ENCODE measurements around the gene RAB8A. TPM values are rescaled to one million over a fixed set of nuclear protein-coding genes. Genes with fewer than 3 reads are reported as not detected.

The RAB8A gene
- total RNA-seq, 1 experiment from 2014 or later, result 108 TPM

- Mint-ChIP-seq H3K27me3 (ENCODE audit: insufficient read depth, unreplicated experiment) (no peaks in the 10 kb centered on the region), H3K9me3 (ENCODE audit: unreplicated experiment) (peaks cover 14% of the 10 kb centered on the region), H3K4me3 (ENCODE audit: unreplicated experiment) (no peak overlapping the region), H3K27ac (ENCODE audit: unreplicated experiment) (no peak overlapping the region), H3K36me3 (ENCODE audit: insufficient read depth, unreplicated experiment) (peaks cover 72% of the 10 kb centered on the region), H3K4me1 (ENCODE audit: low read depth, unreplicated experiment) (no peaks in the 10 kb centered on the region)
- BruUV-seq (replicated peaks), result no TSS peak
- no peaks in the 10 kb centered on the region for H3K9me3 ChIP-seq
- H3K4me3 ChIP-seq (ENCODE audit: low read depth, low read length), result no peak overlapping the region
- no peak for DNase-seq
- no peaks in the 10 kb centered on the region for H3K27me3 ChIP-seq (replicated peaks; ENCODE audit: control insufficient read depth, insufficient read depth, low read length)
- peaks cover 2% of the 10 kb centered on the region; the same call in 1 of the 2 replicates for H3K36me3 ChIP-seq (ENCODE audit: control insufficient read depth, insufficient read depth, low read length)
- TF ChIP-seq, protein P1, sequence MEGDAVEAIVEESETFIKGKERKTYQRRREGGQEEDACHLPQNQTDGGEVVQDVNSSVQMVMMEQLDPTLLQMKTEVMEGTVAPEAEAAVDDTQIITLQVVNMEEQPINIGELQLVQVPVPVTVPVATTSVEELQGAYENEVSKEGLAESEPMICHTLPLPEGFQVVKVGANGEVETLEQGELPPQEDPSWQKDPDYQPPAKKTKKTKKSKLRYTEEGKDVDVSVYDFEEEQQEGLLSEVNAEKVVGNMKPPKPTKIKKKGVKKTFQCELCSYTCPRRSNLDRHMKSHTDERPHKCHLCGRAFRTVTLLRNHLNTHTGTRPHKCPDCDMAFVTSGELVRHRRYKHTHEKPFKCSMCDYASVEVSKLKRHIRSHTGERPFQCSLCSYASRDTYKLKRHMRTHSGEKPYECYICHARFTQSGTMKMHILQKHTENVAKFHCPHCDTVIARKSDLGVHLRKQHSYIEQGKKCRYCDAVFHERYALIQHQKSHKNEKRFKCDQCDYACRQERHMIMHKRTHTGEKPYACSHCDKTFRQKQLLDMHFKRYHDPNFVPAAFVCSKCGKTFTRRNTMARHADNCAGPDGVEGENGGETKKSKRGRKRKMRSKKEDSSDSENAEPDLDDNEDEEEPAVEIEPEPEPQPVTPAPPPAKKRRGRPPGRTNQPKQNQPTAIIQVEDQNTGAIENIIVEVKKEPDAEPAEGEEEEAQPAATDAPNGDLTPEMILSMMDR (IDR thresholded peaks at IDR 0.05; ENCODE audit: insufficient read depth in 1 of 2, low read depth in 1 of 2, low read length in 1 of 2, severe bottlenecking in 1 of 2, unreplicated experiment in 1 of 2), result no peak
- intact Hi-C loops (cut with micrococcal nuclease; ENCODE audit: unreplicated experiment), result no loop called here
- H3K4me1 ChIP-seq, result no peaks in the 10 kb centered on the region
- CTCF ChIA-PET, result no interaction called here
- POLR2A ChIA-PET, result no interaction called here
Observed at GRCh38 chr19:16133818-16134217, 22.1 kb downstream of the RAB8A start.

DNA sequence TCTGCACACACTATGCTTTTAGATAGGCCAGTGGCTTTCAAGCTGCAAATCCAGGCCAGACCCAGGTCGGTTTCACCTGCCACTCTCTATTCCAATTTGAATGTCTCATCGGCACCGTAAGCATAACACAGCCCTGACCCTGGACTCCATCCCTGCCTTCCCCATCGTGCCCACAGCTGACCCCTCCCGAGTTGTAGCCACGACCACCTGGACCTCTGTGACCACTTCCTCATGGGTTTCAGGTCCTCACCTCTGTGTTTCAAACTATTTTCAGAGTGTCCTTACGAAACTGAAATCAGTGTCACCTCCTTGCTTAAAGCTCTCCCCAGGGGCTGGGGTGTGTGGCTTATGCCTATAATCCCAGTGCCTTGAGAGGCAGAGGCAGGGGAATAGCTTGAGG is 22.8 kb downstream of the RAB8A start:
- H3K4me3 Mint-ChIP-seq (ENCODE audit: unreplicated experiment), result no peak overlapping the region
- ChIA-PET POLR2A (no interaction called here), CTCF (no interaction called here)
- Histone ChIP-seq H3K4me3 (ENCODE audit: low read depth, low read length) (no peak overlapping the region), H3K36me3 (ENCODE audit: control insufficient read depth, insufficient read depth, low read length) (peaks cover 2% of the 10 kb centered on the region; the same call in 1 of the 2 replicates), H3K4me1 (no peaks in the 10 kb centered on the region), H3K27me3 (replicated peaks; ENCODE audit: control insufficient read depth, insufficient read depth, low read length) (no peaks in the 10 kb centered on the region), H3K9me3 (no peaks in the 10 kb centered on the region)
- H3K9me3 Mint-ChIP-seq (ENCODE audit: unreplicated experiment), result peaks cover 14% of the 10 kb centered on the region
- H3K4me1 Mint-ChIP-seq (ENCODE audit: low read depth, unreplicated experiment), result no peaks in the 10 kb centered on the region
- TF ChIP-seq, protein P1 (IDR thresholded peaks at IDR 0.05; ENCODE audit: insufficient read depth in 1 of 2, low read depth in 1 of 2, low read length in 1 of 2, severe bottlenecking in 1 of 2, unreplicated experiment in 1 of 2), result no peak
- no peak for DNase-seq
- no peaks in the 10 kb centered on the region for H3K27me3 Mint-ChIP-seq (ENCODE audit: insufficient read depth, unreplicated experiment)
- peaks cover 67% of the 10 kb centered on the region for H3K36me3 Mint-ChIP-seq (ENCODE audit: insufficient read depth, unreplicated experiment)
- intact Hi-C loops (cut with micrococcal nuclease; ENCODE audit: unreplicated experiment), result no loop called here
- H3K27ac Mint-ChIP-seq (ENCODE audit: unreplicated experiment), result no peak overlapping the region
- no TSS peak for BruUV-seq (replicated peaks)

DNA sequence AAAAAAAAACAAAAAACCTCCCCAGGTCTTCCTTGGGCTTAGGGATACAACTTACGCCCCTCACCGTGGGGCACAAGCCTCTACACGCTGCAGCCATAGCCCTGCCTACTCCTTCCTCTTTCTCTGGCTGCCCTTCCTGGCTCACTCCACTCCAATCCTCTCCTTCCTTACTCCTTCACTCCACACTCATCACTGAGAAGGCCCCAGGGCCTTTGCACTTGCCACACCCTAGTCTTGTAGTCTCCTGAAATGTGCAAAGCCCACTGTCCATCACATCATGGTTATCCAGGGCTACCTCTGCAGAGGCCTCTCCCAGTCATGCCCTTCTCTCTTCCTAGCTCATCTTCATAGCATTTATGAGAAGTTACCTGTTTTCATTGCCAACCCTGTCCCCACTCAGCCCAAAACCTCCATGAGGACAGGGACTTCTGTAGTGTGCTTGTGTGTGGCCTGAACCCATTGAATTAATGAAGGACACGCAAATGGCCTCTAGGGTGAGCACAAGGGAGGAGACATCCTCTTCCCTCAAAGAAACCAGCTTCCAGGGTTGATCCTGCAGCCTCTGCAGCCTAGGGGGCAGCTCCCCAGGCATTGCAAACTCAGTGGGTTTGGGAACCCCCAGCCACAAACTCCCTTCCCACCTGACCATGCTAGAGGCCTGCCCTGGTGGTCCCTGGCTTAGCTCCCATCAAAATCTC is 23.9 kb downstream of the RAB8A start:
- Histone ChIP-seq H3K27me3 (replicated peaks; ENCODE audit: control insufficient read depth, insufficient read depth, low read length) (no peaks in the 10 kb centered on the region), H3K4me1 (no peaks in the 10 kb centered on the region), H3K9me3 (no peaks in the 10 kb centered on the region), H3K4me3 (ENCODE audit: low read depth, low read length) (no peak overlapping the region), H3K36me3 (ENCODE audit: control insufficient read depth, insufficient read depth, low read length) (peaks cover 2% of the 10 kb centered on the region; the same call in 1 of the 2 replicates)
- BruUV-seq (replicated peaks), result no TSS peak
- intact Hi-C loops (cut with micrococcal nuclease; ENCODE audit: unreplicated experiment), result no loop called here
- no peak overlapping the region for H3K4me3 Mint-ChIP-seq (ENCODE audit: unreplicated experiment)
- H3K36me3 Mint-ChIP-seq (ENCODE audit: insufficient read depth, unreplicated experiment), result peaks cover 60% of the 10 kb centered on the region
- DNase-seq, result peak in 1 of 2 experiments; percentile 12
- no peaks in the 10 kb centered on the region for H3K4me1 Mint-ChIP-seq (ENCODE audit: low read depth, unreplicated experiment)
- ChIA-PET CTCF (interaction anchor here (0.6 kb wide), 1 partner anchor 47 kb away, joined by 6 read pairs; no protein-coding TSS in a partner anchor), POLR2A (no interaction called here)
- TF ChIP-seq, protein P1 (IDR thresholded peaks at IDR 0.05; ENCODE audit: insufficient read depth in 1 of 2, low read depth in 1 of 2, low read length in 1 of 2, severe bottlenecking in 1 of 2, unreplicated experiment in 1 of 2), result no peak
- H3K27me3 Mint-ChIP-seq (ENCODE audit: insufficient read depth, unreplicated experiment), result no peaks in the 10 kb centered on the region
- peaks cover 14% of the 10 kb centered on the region for H3K9me3 Mint-ChIP-seq (ENCODE audit: unreplicated experiment)
- no peak overlapping the region for H3K27ac Mint-ChIP-seq (ENCODE audit: unreplicated experiment)
